LoVo (cell line): ENCODE data around the gene SNCAIP.
A peak's percentile ranks its signal among the peaks of the same experiment; 100 is the strongest.
"Not testable (repeated sequence)": the region's sequence is repeated elsewhere in the genome, so short reads cannot be mapped to it uniquely, and the experiment has no call there.

Experiments
- DNase-seq: peaks from one replicate; pipeline ENCODE4 v3.0.0-alpha.2; 2016; ENCODE audit warnings: low spot score

The SNCAIP gene

GRCh38 chr5:122468351-122469116 lies 156.5 kb downstream of the SNCAIP start:
- no peak for DNase-seq

- DNase-seq, result no peak
These were observed 157.4 kb downstream of the SNCAIP start for GRCh38 chr5:122469384-122469919.

DNA sequence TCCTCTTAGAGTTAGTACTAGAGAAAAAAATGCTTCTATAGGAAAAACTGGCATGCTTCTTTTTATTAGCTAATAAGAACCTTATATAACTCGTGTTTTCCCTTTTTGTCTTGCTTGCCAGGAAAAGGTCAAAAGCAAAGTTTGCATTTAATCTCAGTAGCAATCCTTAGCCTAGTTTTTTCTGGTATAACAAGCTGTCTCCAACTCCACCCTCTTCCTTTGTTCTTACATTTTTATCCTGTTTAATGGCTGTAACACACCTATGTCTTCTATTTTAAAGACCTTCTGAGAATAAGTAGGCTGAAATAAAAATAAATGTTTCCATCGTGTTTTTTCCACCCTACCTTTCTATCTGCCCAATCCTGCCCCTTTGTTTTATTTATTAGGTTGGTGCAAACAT lies 158.3 kb downstream of the SNCAIP start:
- DNase-seq, result no peak

GRCh38 chr5:122471031-122471751 lies 159.2 kb downstream of the SNCAIP start:
- DNase-seq, result no peak

DNA sequence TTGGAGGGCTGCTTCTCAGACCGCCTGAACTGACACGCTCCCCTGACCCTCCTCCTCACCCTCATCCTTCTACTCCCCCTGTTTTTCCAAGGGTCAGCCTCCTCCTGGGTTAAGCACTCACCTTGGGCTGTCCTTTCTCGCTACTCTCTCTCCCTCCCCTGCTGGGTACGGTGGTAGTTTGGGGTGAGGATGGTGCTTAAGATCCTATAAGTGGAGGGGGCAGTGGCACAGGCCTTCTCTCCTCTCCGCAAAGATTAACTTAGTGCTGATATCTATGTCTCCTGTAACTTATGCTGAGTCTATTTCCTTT lies 159.7 kb downstream of the SNCAIP start:
- DNase-seq, result no peak

DNA sequence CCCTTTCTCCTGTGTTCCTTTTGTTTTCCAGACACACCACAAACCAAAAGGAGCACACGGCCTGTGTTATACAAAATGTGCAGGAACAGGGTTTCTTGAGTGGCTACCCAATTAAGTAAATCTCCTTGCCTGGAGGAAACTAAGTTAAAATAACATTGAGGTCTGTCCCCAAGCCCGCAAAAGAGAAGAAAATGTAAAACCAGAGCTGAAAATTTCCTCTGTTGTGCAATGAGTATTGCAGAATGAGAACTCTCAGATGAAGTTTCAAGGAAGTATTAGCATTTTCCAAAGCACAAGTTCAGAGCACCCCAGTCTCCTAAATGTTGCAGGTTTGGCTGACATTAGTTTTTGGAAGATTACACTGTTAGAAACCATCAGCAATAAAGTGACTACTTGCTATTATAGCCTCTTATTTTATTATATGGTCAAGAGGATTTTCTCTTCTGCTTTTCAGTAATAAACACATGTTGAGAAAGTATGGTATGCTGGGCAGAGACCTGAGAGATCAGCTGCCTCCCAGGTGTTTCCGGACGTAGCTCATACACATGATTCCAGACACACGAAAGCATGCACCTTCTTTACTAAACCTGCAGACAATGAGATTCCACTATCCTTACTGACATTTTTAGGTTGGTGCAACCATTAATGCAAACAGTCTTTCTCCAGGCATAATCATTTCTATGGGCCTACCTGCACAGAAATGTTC lies 161.3 kb downstream of the SNCAIP start:
- no peak for DNase-seq

DNA sequence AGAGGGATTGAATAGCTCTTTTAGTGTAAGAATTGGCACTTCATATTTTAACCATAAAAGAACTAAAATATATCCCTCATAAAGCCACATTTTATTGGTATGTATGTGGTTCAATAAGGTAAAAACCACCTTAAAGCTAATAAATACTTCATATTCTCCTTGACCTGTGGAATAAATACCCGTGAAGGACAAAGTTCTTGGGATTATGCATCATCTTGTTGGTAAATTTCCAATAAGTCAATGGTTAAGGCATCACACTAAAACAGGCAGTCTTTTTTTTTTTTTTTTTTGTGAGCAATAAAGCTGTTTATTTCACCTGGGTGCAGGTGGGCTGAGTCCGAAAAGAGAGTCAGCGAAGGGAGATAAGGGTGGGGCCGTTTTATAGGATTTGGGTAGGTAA lies 161.9 kb downstream of the SNCAIP start:
- DNase-seq, result peak; percentile 54

- peak; percentile 72 for DNase-seq
These were observed 166.9 kb downstream of the SNCAIP start for GRCh38 chr5:122478741-122479442.

DNA sequence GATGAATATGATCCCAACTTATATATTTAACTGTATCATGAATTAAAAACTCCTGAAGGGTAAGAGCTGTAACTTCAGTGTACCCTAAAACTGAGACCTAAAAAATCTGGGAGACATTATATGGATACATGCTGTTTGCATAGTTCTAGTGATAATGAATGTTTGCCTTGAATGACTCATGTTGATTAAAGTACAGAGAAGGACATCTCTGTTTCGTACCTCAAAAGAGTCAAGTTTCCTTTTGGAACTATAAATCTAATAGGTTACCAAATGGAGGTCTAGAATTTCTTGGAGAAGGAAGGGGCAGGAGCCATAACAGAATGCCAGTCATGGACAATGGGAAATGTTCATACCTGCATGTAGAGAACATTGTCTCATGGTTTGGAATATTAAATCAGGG lies 168.1 kb downstream of the SNCAIP start:
- peak; percentile 40 for DNase-seq

GRCh38 chr5:122484103-122484502 lies 172.1 kb downstream of the SNCAIP start:
- no peak for DNase-seq

- no peak for DNase-seq
These were observed 173.2 kb downstream of the SNCAIP start for GRCh38 chr5:122485226-122485625.

DNA sequence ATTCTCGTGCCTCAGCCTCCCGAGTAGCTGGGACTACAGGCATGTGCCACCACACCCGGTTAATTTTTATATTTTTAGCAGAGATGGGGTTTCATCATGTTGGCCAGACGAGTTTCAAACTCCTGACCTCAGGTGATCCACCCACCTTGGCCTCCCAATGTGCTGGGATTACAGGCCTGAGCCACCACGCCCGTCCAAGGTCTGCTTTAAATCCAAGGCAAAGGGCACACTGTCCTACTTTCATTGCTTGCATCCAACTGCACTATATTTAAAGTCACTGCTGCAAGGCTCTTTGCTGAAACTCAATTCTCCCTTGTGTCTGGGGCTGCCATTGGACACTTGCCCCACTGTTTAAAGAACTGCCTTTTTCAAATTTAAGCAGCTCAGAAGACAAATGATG lies 174.6 kb downstream of the SNCAIP start:
- DNase-seq, result not testable (repeated sequence)

- no peak for DNase-seq
These were observed 178.7 kb downstream of the SNCAIP start for GRCh38 chr5:122490718-122491117.

DNA sequence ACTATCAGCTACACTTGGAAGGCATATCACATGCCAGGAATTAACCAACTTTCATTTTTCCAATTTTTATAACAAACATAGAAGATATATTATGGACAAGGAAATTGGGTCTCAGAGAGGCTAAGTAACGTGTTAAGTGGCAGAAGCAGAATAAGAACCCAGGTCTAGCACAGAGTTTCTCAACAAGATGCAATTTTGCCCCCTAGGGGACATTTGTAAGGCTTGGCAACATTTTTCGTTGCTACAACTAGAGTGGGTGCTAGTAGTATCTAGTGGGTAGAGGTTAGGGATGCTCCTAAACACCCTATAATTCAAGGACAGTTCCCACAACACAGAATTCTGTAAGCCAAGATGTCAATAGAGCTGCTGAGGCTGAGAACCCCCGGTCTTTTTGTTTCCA lies 180.6 kb downstream of the SNCAIP start:
- no peak for DNase-seq

GRCh38 chr5:122493091-122494021 lies 181.3 kb downstream of the SNCAIP start:
- no peak for DNase-seq

DNA sequence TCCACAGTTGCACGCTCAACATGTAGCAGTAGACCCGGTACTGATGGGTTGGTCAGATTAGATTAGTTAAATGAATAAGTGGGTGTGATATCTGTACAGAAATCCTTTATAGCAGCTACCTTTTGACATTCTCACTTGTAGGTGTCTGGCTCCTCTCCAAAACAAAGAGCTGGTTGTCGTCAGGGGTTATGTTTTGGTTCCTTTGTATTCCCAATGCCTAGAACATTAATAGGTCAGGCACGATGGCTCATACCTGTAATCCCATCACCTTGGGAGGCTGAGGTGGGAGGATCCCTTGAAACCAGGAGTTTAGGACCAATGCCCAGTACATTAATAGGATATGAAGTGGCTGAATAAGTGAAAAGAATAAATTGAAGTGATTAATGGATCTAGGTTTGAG lies 182.1 kb downstream of the SNCAIP start:
- no peak for DNase-seq

DNA sequence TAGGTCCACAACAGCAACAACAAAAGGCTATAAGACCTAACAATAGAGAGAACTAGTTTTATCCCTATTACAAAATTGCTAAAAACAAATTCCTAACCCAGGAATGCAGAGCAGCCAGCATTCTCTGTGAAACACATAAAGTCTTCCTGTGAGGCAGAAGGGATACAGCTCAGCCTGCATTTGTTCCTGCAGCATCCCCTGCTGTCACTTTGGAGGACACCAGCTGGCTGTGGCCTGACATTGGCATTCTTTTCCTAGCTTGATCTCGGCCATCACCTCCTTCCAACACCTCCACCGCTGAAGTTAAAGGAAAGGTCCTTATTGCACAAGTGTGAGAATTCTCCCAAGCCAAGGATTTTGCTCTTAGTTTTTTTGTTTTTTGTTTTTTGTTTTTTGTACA lies 186.1 kb downstream of the SNCAIP start:
- no peak for DNase-seq

- no peak for DNase-seq
These were observed 187.5 kb downstream of the SNCAIP start for GRCh38 chr5:122499585-122499984.

- peak; percentile 21 for DNase-seq
These were observed 188.4 kb downstream of the SNCAIP start for GRCh38 chr5:122500245-122501088.

- no peak for DNase-seq
These were observed 189.0 kb downstream of the SNCAIP start for GRCh38 chr5:122501089-122501435.
